ENCODE data around the gene MGMT. TPM values are rescaled to one million over a fixed set of nuclear protein-coding genes. Genes with fewer than 3 reads are reported as not detected.

Gene MGMT
- total and polyA plus RNA-seq, 2 experiments from 2014 or later: 19.3 to 21.9 TPM

- Histone ChIP-seq H3K79me2 (replicated peaks; ENCODE audit: insufficient read depth) (no peaks in the 10 kb centered on the region), H3K4me3 (no peak overlapping the region), H3K4me2 (no peak overlapping the region), H3K9me2 (ENCODE audit: insufficient read depth) (no peaks in the 10 kb centered on the region), H3F3A (replicated peaks; ENCODE audit: low read depth) (no peaks in the 10 kb centered on the region), H2AFZ (no peak overlapping the region), H3K36me3 (ENCODE audit: insufficient read depth) (no peaks in the 10 kb centered on the region), H3K27me3 (ENCODE audit: insufficient read depth) (no peaks in the 10 kb centered on the region), H3K4me1 (ENCODE audit: insufficient read depth) (no peaks in the 10 kb centered on the region), H4K20me1 (replicated peaks; ENCODE audit: insufficient read depth) (no peaks in the 10 kb centered on the region), H3K27ac (ENCODE audit: low read depth) (no peak overlapping the region)
- DNase-seq (ENCODE audit: low spot score): no peak
- Mint-ChIP-seq H3K27ac (no peak overlapping the region), H3K4me3 (no peak overlapping the region), H3K4me1 (peaks cover 3% of the 10 kb centered on the region; the same call in 2 of the 3 replicates), H3K27me3 (ENCODE audit: insufficient read depth, low read depth, poor library complexity) (peaks cover 4% of the 10 kb centered on the region), H3K9me3 (no peaks in the 10 kb centered on the region; the same call in 2 of the 3 replicates), H3K36me3 (ENCODE audit: low read depth) (no peaks in the 10 kb centered on the region)
- TF ChIP-seq NANOG (IDR thresholded peaks at IDR 0.05; ENCODE audit: borderline replicate concordance) (no peak), ZNF331 (CRISPR knock-in tag; IDR thresholded peaks at IDR 0.05; ENCODE audit: low read depth) (no peak)
- no peak for ATAC-seq
Observed at GRCh38 chr10:129796710-129797420, 329.8 kb downstream of the MGMT start.

- H3K36me3 Mint-ChIP-seq (ENCODE audit: low read depth): peaks cover 17% of the 10 kb centered on the region
- no peak overlapping the region for H3K4me3 Mint-ChIP-seq
- Histone ChIP-seq H3K4me2 (no peak overlapping the region), H2AFZ (no peak overlapping the region), H3K4me3 (no peak overlapping the region), H4K20me1 (replicated peaks; ENCODE audit: insufficient read depth) (no peaks in the 10 kb centered on the region), H3K4me1 (ENCODE audit: insufficient read depth) (no peaks in the 10 kb centered on the region), H3K79me2 (replicated peaks; ENCODE audit: insufficient read depth) (no peaks in the 10 kb centered on the region), H3K27me3 (ENCODE audit: insufficient read depth) (no peaks in the 10 kb centered on the region), H3K36me3 (ENCODE audit: insufficient read depth) (no peaks in the 10 kb centered on the region), H3K9me2 (ENCODE audit: insufficient read depth) (peaks cover 6% of the 10 kb centered on the region; the same call in 1 of the 2 replicates), H3K27ac (ENCODE audit: low read depth) (no peak overlapping the region), H3F3A (replicated peaks; ENCODE audit: low read depth) (no peaks in the 10 kb centered on the region)
- no peak for DNase-seq (ENCODE audit: low spot score)
- peaks cover 4% of the 10 kb centered on the region for H3K27me3 Mint-ChIP-seq (ENCODE audit: insufficient read depth, low read depth, poor library complexity)
- no peak for ATAC-seq
- H3K4me1 Mint-ChIP-seq: peaks cover 3% of the 10 kb centered on the region; the same call in 2 of the 3 replicates
- H3K27ac Mint-ChIP-seq: no peak overlapping the region
- peaks cover 26% of the 10 kb centered on the region for H3K9me3 Mint-ChIP-seq
- no peak for TF ChIP-seq CREB1 (CRISPR knock-in tag; IDR thresholded peaks at IDR 0.05; ENCODE audit: low read depth)
- no peak for TF ChIP-seq REST (IDR thresholded peaks at IDR 0.05; ENCODE audit: unreplicated experiment)
- TF ChIP-seq ZNF114 (CRISPR knock-in tag; IDR thresholded peaks at IDR 0.05): no peak
- TF ChIP-seq JUNB (IDR thresholded peaks at IDR 0.05; ENCODE audit: unreplicated experiment): no peak
- TF ChIP-seq EZH2phosphoT487 (IDR thresholded peaks at IDR 0.05; ENCODE audit: unreplicated experiment): no peak
- no peak for TF ChIP-seq ZNF462 (CRISPR knock-in tag; IDR thresholded peaks at IDR 0.05)
- no peak for TF ChIP-seq ETS1 (IDR thresholded peaks at IDR 0.05)
- no peak for TF ChIP-seq NANOG (IDR thresholded peaks at IDR 0.05; ENCODE audit: borderline replicate concordance)
Observed at GRCh38 chr10:129799942-129800341, 332.9 kb downstream of the MGMT start.
